ENCODE data around the gene CALML5.

The CALML5 gene

GRCh38 chr10:5492322-5492855 lies 7.0 kb downstream of the CALML5 start:
- no peak overlapping the region for H3K18ac ChIP-seq (ENCODE audit: low read length)
- no peak overlapping the region for H2AK5ac ChIP-seq (ENCODE audit: low read length)
- H3K4me3 ChIP-seq (ENCODE audit: low read length) = no peak overlapping the region

GRCh38 chr10:5491477-5491876 lies 7.9 kb downstream of the CALML5 start:
- no peaks in the 10 kb centered on the region for H3K36me3 ChIP-seq (ENCODE audit: control insufficient read depth, insufficient read depth, low read length)
- no peak overlapping the region for H3K4ac ChIP-seq (ENCODE audit: low read depth, low read length)
- H3K27ac ChIP-seq (ENCODE audit: low read depth, low read length) = no peak overlapping the region
- no peaks in the 10 kb centered on the region for H3K27me3 ChIP-seq (ENCODE audit: insufficient read depth, low read length, poor library complexity)
- no peak overlapping the region for H3K4me2 ChIP-seq (ENCODE audit: low read length)
- H3K18ac ChIP-seq (ENCODE audit: low read length) = no peak overlapping the region
- no CpG with 5 or more reads among the region's 7 CpGs for WGBS (ENCODE audit: extremely low coverage, insufficient coverage, low lambda C conversion rate)
- no peak overlapping the region for H2BK5ac ChIP-seq (ENCODE audit: low read length)
- H3K4me1 ChIP-seq (ENCODE audit: control insufficient read depth, low read depth, low read length) = peaks cover 6% of the 10 kb centered on the region
- H4K5ac ChIP-seq (ENCODE audit: low read length) = no peak overlapping the region
- no peaks in the 10 kb centered on the region for H3K79me2 ChIP-seq (ENCODE audit: control insufficient read depth, insufficient read depth, low read length)
- H3K23ac ChIP-seq (ENCODE audit: low read length) = no peak overlapping the region
- no peak overlapping the region for H2AK5ac ChIP-seq (ENCODE audit: low read length)
- H4K8ac ChIP-seq (ENCODE audit: low read depth, low read length) = no peak overlapping the region
- H3K4me3 ChIP-seq (ENCODE audit: low read length) = no peak overlapping the region
- no peak overlapping the region for H2BK15ac ChIP-seq (replicated peaks; ENCODE audit: low read depth)
- no peak overlapping the region for H3K56ac ChIP-seq (ENCODE audit: low read length)
- DNase-seq = no peak
- H2BK120ac ChIP-seq (ENCODE audit: low read depth, low read length) = no peak overlapping the region
- no peak overlapping the region for H3K9ac ChIP-seq (ENCODE audit: low read length)
- H3K79me1 ChIP-seq (ENCODE audit: low read length) = no peaks in the 10 kb centered on the region

More at GRCh38 chr10:5492322-5492855, 7.0 kb downstream of the CALML5 start:
- Histone ChIP-seq H3K79me2 (ENCODE audit: control insufficient read depth, insufficient read depth, low read length) (no peaks in the 10 kb centered on the region), H3K27ac (ENCODE audit: low read depth, low read length) (no peak overlapping the region), H3K4me2 (ENCODE audit: low read length) (no peak overlapping the region), H3K27me3 (ENCODE audit: insufficient read depth, low read length, poor library complexity) (no peaks in the 10 kb centered on the region), H4K8ac (ENCODE audit: low read depth, low read length) (no peak overlapping the region), H3K23ac (ENCODE audit: low read length) (no peak overlapping the region), H2BK5ac (ENCODE audit: low read length) (no peak overlapping the region), H3K4ac (ENCODE audit: low read depth, low read length) (no peak overlapping the region), H3K4me1 (ENCODE audit: control insufficient read depth, low read depth, low read length) (no peaks in the 10 kb centered on the region), H2BK120ac (ENCODE audit: low read depth, low read length) (no peak overlapping the region), H4K5ac (ENCODE audit: low read length) (no peak overlapping the region), H2BK15ac (replicated peaks; ENCODE audit: low read depth) (no peak overlapping the region), H3K79me1 (ENCODE audit: low read length) (no peaks in the 10 kb centered on the region), H3K9ac (ENCODE audit: low read length) (no peak overlapping the region), H3K36me3 (ENCODE audit: control insufficient read depth, insufficient read depth, low read length) (no peaks in the 10 kb centered on the region), H3K56ac (ENCODE audit: low read length) (no peak overlapping the region)
- WGBS (ENCODE audit: extremely low coverage, insufficient coverage, low lambda C conversion rate) = no CpG with 5 or more reads among the region's 4 CpGs
- DNase-seq = no peak

GRCh38 chr10:5490698-5491464 lies 8.5 kb downstream of the CALML5 start:
- no CpG with 5 or more reads among the region's 10 CpGs for WGBS (ENCODE audit: extremely low coverage, insufficient coverage, low lambda C conversion rate)
- Histone ChIP-seq H2BK5ac (ENCODE audit: low read length) (no peak overlapping the region), H2BK15ac (replicated peaks; ENCODE audit: low read depth) (no peak overlapping the region), H3K18ac (ENCODE audit: low read length) (no peak overlapping the region), H3K56ac (ENCODE audit: low read length) (no peak overlapping the region), H3K36me3 (ENCODE audit: control insufficient read depth, insufficient read depth, low read length) (no peaks in the 10 kb centered on the region), H3K4me3 (ENCODE audit: low read length) (no peak overlapping the region), H3K4ac (ENCODE audit: low read depth, low read length) (no peak overlapping the region), H2AK5ac (ENCODE audit: low read length) (no peak overlapping the region), H3K4me1 (ENCODE audit: control insufficient read depth, low read depth, low read length) (peaks cover 9% of the 10 kb centered on the region), H3K27me3 (ENCODE audit: insufficient read depth, low read length, poor library complexity) (no peaks in the 10 kb centered on the region), H4K8ac (ENCODE audit: low read depth, low read length) (no peak overlapping the region), H3K23ac (ENCODE audit: low read length) (no peak overlapping the region), H3K79me2 (ENCODE audit: control insufficient read depth, insufficient read depth, low read length) (no peaks in the 10 kb centered on the region), H4K5ac (ENCODE audit: low read length) (no peak overlapping the region), H3K79me1 (ENCODE audit: low read length) (no peaks in the 10 kb centered on the region), H3K9ac (ENCODE audit: low read length) (no peak overlapping the region), H2BK120ac (ENCODE audit: low read depth, low read length) (no peak overlapping the region), H3K4me2 (ENCODE audit: low read length) (no peak overlapping the region), H3K27ac (ENCODE audit: low read depth, low read length) (no peak overlapping the region)
- DNase-seq = no peak

DNA sequence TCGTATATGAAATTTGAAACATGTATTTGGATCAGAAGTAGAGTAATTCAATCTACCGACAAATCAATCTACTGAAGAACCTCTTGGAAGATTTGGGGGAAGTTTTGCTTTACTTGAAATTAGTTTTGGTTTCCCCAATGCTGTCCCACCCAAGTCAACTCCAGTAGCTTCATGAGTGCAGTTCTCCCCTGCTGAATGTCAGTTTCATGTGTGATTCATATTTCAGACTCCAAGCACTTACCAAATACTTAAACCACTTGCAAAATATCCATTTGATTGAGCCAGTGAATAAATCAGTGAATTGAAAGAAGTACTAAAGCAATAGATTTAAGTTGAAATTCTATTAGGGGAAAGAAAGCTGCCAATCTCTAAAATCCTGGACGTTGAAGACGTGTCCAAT lies 9.3 kb downstream of the CALML5 start:
- Histone ChIP-seq H3K56ac (ENCODE audit: low read length) (no peak overlapping the region), H3K4ac (ENCODE audit: low read depth, low read length) (no peak overlapping the region)

GRCh38 chr10:5488272-5489161 lies 10.9 kb downstream of the CALML5 start:
- H4K5ac ChIP-seq (ENCODE audit: low read length) = no peak overlapping the region
- peak; percentile 73 for DNase-seq
- peaks cover 9% of the 10 kb centered on the region for H3K4me1 ChIP-seq (ENCODE audit: control insufficient read depth, low read depth, low read length)
- no peak overlapping the region for H2BK5ac ChIP-seq (ENCODE audit: low read length)
- no peaks in the 10 kb centered on the region for H3K79me2 ChIP-seq (ENCODE audit: control insufficient read depth, insufficient read depth, low read length)
- no peak overlapping the region for H4K8ac ChIP-seq (ENCODE audit: low read depth, low read length)
- no peak overlapping the region for H2AK5ac ChIP-seq (ENCODE audit: low read length)
- no peak overlapping the region for H3K56ac ChIP-seq (ENCODE audit: low read length)
- no peak overlapping the region for H3K23ac ChIP-seq (ENCODE audit: low read length)
- WGBS (ENCODE audit: extremely low coverage, insufficient coverage, low lambda C conversion rate) = no CpG with 5 or more reads among the region's 27 CpGs
- no peak overlapping the region for H2BK120ac ChIP-seq (ENCODE audit: low read depth, low read length)
- H3K4me2 ChIP-seq (ENCODE audit: low read length) = no peak overlapping the region
- no peaks in the 10 kb centered on the region for H3K79me1 ChIP-seq (ENCODE audit: low read length)
- H3K27ac ChIP-seq (ENCODE audit: low read depth, low read length) = no peak overlapping the region
- H3K18ac ChIP-seq (ENCODE audit: low read length) = no peak overlapping the region
- H3K36me3 ChIP-seq (ENCODE audit: control insufficient read depth, insufficient read depth, low read length) = no peaks in the 10 kb centered on the region
- H2BK15ac ChIP-seq (replicated peaks; ENCODE audit: low read depth) = no peak overlapping the region
- no peaks in the 10 kb centered on the region for H3K27me3 ChIP-seq (ENCODE audit: insufficient read depth, low read length, poor library complexity)
- H3K9ac ChIP-seq (ENCODE audit: low read length) = no peak overlapping the region
- no peak overlapping the region for H3K4me3 ChIP-seq (ENCODE audit: low read length)
- no peak overlapping the region for H3K4ac ChIP-seq (ENCODE audit: low read depth, low read length)

More for the DNA sequence above, 9.3 kb downstream of the CALML5 start:
- H4K8ac ChIP-seq (ENCODE audit: low read depth, low read length) = no peak overlapping the region
- no peak overlapping the region for H3K18ac ChIP-seq (ENCODE audit: low read length)
- H3K79me2 ChIP-seq (ENCODE audit: control insufficient read depth, insufficient read depth, low read length) = no peaks in the 10 kb centered on the region
- H3K9ac ChIP-seq (ENCODE audit: low read length) = no peak overlapping the region
- H3K4me3 ChIP-seq (ENCODE audit: low read length) = no peak overlapping the region
- H4K5ac ChIP-seq (ENCODE audit: low read length) = no peak overlapping the region
- H2BK120ac ChIP-seq (ENCODE audit: low read depth, low read length) = no peak overlapping the region
- no peak overlapping the region for H3K23ac ChIP-seq (ENCODE audit: low read length)
- DNase-seq = no peak
- no peak overlapping the region for H3K4me2 ChIP-seq (ENCODE audit: low read length)
- no peak overlapping the region for H2BK5ac ChIP-seq (ENCODE audit: low read length)
- H3K36me3 ChIP-seq (ENCODE audit: control insufficient read depth, insufficient read depth, low read length) = no peaks in the 10 kb centered on the region
- H3K4me1 ChIP-seq (ENCODE audit: control insufficient read depth, low read depth, low read length) = peaks cover 9% of the 10 kb centered on the region
- no peaks in the 10 kb centered on the region for H3K27me3 ChIP-seq (ENCODE audit: insufficient read depth, low read length, poor library complexity)
- no peak overlapping the region for H2BK15ac ChIP-seq (replicated peaks; ENCODE audit: low read depth)
- WGBS (ENCODE audit: extremely low coverage, insufficient coverage, low lambda C conversion rate) = no CpG with 5 or more reads among the region's 4 CpGs
- H3K79me1 ChIP-seq (ENCODE audit: low read length) = no peaks in the 10 kb centered on the region
- no peak overlapping the region for H2AK5ac ChIP-seq (ENCODE audit: low read length)
- H3K27ac ChIP-seq (ENCODE audit: low read depth, low read length) = no peak overlapping the region
